Neural crest cell (in vitro differentiated cells): ENCODE measurements around the gene TTLL5. TPM values are rescaled to one million over a fixed set of nuclear protein-coding genes. Genes with fewer than 3 reads are reported as not detected.

ENCODE experiments used
- DNase-seq: peaks from one replicate; pipeline ENCODE4 v3.0.0; 2021; ENCODE audit warnings: low read depth, mixed read lengths, low spot score
- H3K27ac Mint-ChIP-seq: one replicate; pipeline ENCODE4 v1.8.0; 2021; ENCODE audit warnings: mild to moderate bottlenecking, mixed read lengths; ENCODE audit not compliant: unreplicated experiment
- H3K27me3 Mint-ChIP-seq: 2 replicates; pipeline ENCODE4 v1.8.0; 2021; ENCODE audit warnings: low read depth, mild to moderate bottlenecking, mixed read lengths
- H3K36me3 Mint-ChIP-seq: 2 replicates; pipeline ENCODE4 v1.8.0; 2021; ENCODE audit warnings: low read depth, mild to moderate bottlenecking, mixed read lengths
- H3K4me1 Mint-ChIP-seq: 2 replicates; pipeline ENCODE4 v1.8.0; 2021; ENCODE audit warnings: mixed read lengths
- H3K4me3 Mint-ChIP-seq: one replicate; pipeline ENCODE4 v1.8.0; 2021; ENCODE audit warnings: mild to moderate bottlenecking, mixed read lengths
- H3K9me3 Mint-ChIP-seq: 2 replicates; pipeline ENCODE4 v1.8.0; 2021; ENCODE audit warnings: mixed read lengths
- CTCF ChIP-seq: fragments of 200-600 bp; sonication (generic); conservative IDR thresholded peaks from 2 replicates; pipeline ENCODE4 v1.5.0; 2021; ENCODE audit warnings: antibody characterized with exemption, mild to moderate bottlenecking
- total RNA-seq: library from RNA; stranded (reverse); gene quantifications from 2 replicates; pipeline ENCODE4 v1.2.1, GENCODE V29; 2021

Gene TTLL5
- total RNA-seq, 1 donor from 2014 or later: 55.7 TPM

- no peaks in the 10 kb centered on the region for H3K27me3 Mint-ChIP-seq
Observed at GRCh38 chr14:75700295-75700694, 39.2 kb downstream of the TTLL5 start.

GRCh38 chr14:75702122-75702521 lies 41.1 kb downstream of the TTLL5 start:
- Mint-ChIP-seq H3K4me3 (no peak overlapping the region), H3K9me3 (no peaks in the 10 kb centered on the region), H3K27me3 (no peaks in the 10 kb centered on the region), H3K36me3 (peaks cover 21% of the 10 kb centered on the region), H3K4me1 (peaks cover 12% of the 10 kb centered on the region), H3K27ac (no peak overlapping the region)
- no peak for TF ChIP-seq CTCF
- no peak for DNase-seq

More at GRCh38 chr14:75700295-75700694, 39.2 kb downstream of the TTLL5 start:
- DNase-seq: no peak
- H3K9me3 Mint-ChIP-seq: no peaks in the 10 kb centered on the region
- H3K4me3 Mint-ChIP-seq: no peak overlapping the region
- TF ChIP-seq CTCF: no peak
- peak overlapping the region; percentile 94 for H3K27ac Mint-ChIP-seq
- H3K36me3 Mint-ChIP-seq: peaks cover 23% of the 10 kb centered on the region
- H3K4me1 Mint-ChIP-seq: peaks cover 20% of the 10 kb centered on the region

- Mint-ChIP-seq H3K36me3 (peaks cover 21% of the 10 kb centered on the region), H3K27ac (no peak overlapping the region), H3K9me3 (no peaks in the 10 kb centered on the region), H3K4me3 (no peak overlapping the region), H3K4me1 (peaks cover 6% of the 10 kb centered on the region), H3K27me3 (no peaks in the 10 kb centered on the region)
- DNase-seq: no peak
- TF ChIP-seq CTCF: no peak
Observed at GRCh38 chr14:75702616-75703261, 41.7 kb downstream of the TTLL5 start.

- Mint-ChIP-seq H3K36me3 (peaks cover 21% of the 10 kb centered on the region), H3K4me3 (no peak overlapping the region), H3K4me1 (no peaks in the 10 kb centered on the region), H3K27me3 (no peaks in the 10 kb centered on the region), H3K9me3 (no peaks in the 10 kb centered on the region), H3K27ac (no peak overlapping the region)
- no peak for TF ChIP-seq CTCF
- no peak for DNase-seq
Observed at GRCh38 chr14:75703467-75703866, 42.4 kb downstream of the TTLL5 start.

GRCh38 chr14:75705014-75705413 lies 44.0 kb downstream of the TTLL5 start:
- no peak for TF ChIP-seq CTCF
- Mint-ChIP-seq H3K36me3 (peaks cover 14% of the 10 kb centered on the region), H3K4me1 (no peaks in the 10 kb centered on the region), H3K27me3 (no peaks in the 10 kb centered on the region), H3K9me3 (no peaks in the 10 kb centered on the region), H3K27ac (no peak overlapping the region), H3K4me3 (no peak overlapping the region)
- no peak for DNase-seq
